Fibroblast of lung (primary cell): ENCODE results near the gene ACRBP.

ENCODE experiments used
- EZH2 ChIP-seq: IDR thresholded peaks from 2 replicates; pipeline ENCODE4 v1.5.1; 2012; ENCODE audit warnings: low read length, control low read depth, mild to moderate bottlenecking; ENCODE audit errors: missing control alignments
- TF ChIP-seq, protein P1 (sequence below), 2 donors: IDR thresholded peaks in 1 of 2; conservative IDR thresholded peaks in 1 of 2; 1 replicate in 1 of 2; 2 replicates in 1 of 2; pipeline ENCODE4 v1.5.1; 2011 to 2012; ENCODE audit warnings: low read length in 2 of 2, control low read depth in 1 of 2, inconsistent platforms in 1 of 2, low read depth in 1 of 2, mild to moderate bottlenecking in 1 of 2

DNA sequence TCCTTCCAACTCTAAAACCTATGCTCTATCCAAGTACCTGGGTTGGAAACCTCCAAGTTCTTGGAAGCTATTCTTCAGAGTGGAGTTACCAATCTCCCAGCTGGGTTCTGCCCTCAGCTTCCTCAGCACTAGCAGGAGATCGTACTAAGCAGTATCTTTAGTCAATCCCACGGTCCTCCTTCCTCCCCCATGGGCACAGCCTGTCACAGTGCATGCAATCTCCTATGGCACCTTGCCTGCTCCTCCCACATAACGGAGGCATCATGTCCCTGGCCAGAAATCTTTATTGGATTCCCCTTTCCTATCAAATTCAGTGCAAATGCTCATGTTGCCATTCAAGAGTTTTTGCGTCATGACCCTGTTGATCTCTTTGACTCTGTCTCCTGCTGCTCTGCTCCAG is 6.1 kb downstream of the ACRBP start:
- TF ChIP-seq, protein P1, sequence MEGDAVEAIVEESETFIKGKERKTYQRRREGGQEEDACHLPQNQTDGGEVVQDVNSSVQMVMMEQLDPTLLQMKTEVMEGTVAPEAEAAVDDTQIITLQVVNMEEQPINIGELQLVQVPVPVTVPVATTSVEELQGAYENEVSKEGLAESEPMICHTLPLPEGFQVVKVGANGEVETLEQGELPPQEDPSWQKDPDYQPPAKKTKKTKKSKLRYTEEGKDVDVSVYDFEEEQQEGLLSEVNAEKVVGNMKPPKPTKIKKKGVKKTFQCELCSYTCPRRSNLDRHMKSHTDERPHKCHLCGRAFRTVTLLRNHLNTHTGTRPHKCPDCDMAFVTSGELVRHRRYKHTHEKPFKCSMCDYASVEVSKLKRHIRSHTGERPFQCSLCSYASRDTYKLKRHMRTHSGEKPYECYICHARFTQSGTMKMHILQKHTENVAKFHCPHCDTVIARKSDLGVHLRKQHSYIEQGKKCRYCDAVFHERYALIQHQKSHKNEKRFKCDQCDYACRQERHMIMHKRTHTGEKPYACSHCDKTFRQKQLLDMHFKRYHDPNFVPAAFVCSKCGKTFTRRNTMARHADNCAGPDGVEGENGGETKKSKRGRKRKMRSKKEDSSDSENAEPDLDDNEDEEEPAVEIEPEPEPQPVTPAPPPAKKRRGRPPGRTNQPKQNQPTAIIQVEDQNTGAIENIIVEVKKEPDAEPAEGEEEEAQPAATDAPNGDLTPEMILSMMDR (conservative IDR thresholded peaks at IDR 0.05 in 1 of 2, IDR thresholded peaks at IDR 0.05 in 1 of 2; ENCODE audit: low read depth in 1 of 2, low read length in 2 of 2), result no peak
- TF ChIP-seq EZH2, result no peak
